ENCODE measurements around the gene USP4.
"Not testable (repeated sequence)": the region's sequence is repeated elsewhere in the genome, so short reads cannot be mapped to it uniquely, and the experiment has no call there.

USP4 gene

GRCh38 chr3:49349348-49350114, 9.7 kb upstream of the USP4 start:
- DNase-seq: no peak

DNA sequence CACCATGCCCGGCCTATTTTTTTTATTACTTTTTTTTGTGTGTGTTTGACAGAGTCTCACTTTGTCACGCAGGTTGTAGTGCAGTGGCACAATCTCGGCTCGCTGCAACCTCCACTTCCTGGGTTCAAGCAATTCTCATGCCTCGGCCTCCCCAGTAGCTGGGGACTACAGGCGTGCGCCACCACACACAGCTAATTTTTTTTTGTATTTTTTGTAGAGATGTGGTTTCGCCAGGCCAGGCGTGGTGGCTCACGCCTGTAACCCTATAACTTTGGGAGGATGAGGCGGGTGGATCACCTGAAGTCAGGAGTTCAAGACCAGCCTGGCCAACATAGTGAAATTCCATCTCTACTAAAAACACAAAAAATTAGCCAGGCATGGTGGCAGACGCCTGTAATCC, 8.5 kb upstream of the USP4 start:
- DNase-seq: not testable (repeated sequence)

DNA sequence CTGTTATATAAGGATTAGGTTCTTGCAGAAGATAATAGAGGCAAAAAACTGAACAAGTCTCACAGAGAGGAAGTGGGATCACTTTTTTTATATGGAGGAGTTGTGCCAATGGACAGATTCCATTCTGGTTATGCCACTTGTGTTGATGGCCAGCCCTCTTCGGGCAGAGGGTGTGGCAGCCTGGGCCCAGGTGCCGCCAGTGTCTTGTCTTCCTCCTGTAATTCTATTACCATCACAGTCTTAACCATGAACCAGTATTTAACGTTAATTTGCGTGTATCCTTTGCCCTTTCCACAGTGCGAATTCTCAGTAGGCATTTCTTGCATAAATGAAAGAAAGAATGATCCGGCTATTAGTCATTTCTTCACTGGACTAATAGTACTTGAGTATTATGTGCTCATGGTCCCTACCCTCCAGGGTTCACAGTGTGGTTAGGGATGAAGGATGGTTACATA, 7.0 kb upstream of the USP4 start:
- DNase-seq: peak; percentile 39

DNA sequence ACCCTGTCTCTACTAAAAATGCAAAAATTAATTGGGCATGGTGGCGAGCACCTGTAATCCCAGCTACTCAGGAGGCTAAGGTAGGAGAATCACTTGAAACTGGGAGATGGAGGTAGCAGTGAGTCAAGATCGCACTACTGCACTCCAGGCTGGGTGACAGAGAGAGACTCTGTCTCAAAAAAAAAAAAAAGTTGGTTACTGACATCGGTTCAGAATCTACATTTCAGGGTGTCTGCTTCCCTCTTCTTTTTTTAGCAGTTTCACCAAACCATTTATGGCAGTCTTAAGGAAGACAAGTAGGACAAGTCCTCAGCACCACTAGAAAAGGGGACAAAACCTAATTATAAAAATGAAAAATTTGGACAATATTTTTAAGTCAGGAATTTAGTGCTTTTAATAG, 3.3 kb upstream of the USP4 start:
- DNase-seq: no peak

DNA sequence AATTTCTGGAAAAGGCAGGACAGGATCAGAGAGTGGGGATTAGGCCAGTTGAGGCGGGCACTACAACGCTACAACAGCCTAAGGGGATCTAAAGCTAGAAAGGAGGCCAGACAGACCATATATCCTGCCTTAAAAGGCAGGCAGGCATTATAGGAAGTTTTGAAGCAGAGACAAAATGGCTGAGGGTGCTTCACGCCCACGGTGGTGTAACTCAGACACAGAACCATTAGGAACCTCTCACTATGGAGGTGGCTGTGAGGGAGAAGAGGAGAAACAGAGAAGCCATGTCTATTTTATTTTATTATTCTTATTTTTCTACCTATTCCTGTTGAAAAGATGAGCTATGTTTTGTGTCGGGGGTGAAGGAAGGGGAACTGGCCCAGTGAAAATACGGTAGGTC, 2.1 kb upstream of the USP4 start:
- no peak for DNase-seq

- DNase-seq: no peak
These were observed 292 bp downstream of the USP4 start for GRCh38 chr3:49339581-49339940.

GRCh38 chr3:49333916-49334633, 5.8 kb downstream of the USP4 start:
- no peak for DNase-seq

DNA sequence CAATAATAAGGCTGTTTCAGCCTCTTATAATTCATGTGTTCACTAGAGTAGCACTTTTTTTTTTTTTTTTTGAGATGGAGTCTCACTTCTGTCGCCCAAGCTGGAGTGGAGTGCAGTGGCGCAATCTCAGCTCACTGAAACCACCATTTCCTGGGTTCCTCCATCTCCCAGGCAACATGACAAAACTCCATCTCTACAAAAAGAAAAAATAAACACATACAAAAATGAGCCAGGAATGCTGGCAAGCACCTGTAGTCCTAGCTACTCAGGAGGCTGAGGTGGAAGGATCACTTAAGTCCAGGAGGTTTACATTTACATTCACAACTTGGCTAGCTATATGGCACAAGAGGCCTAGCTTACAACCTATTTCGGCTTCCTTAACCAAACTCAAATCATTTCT, 6.8 kb downstream of the USP4 start:
- DNase-seq: no peak

- no peak for DNase-seq
These were observed 10.7 kb downstream of the USP4 start for GRCh38 chr3:49329186-49329585.

- not testable (repeated sequence) for DNase-seq
These were observed 11.5 kb downstream of the USP4 start for GRCh38 chr3:49328350-49328749.

DNA sequence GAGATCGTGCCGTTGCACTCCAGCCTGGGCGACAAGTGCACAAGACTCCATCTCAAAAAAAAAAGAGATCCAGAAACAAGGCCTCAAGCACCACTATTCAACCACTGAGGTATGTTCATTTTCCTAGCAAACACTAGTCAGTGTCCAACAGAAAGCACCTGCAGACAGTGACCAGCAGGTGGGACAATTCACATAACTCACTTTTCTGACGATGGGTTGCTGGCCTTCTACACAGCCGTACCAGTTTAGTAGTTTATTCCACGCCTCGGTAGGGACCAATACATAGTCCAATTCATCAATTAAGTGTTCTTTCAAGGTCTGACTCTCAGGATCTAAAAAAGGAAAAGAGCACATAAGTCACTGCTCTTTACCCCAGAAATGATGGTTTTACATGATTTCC, 12.4 kb downstream of the USP4 start:
- no peak for DNase-seq

DNA sequence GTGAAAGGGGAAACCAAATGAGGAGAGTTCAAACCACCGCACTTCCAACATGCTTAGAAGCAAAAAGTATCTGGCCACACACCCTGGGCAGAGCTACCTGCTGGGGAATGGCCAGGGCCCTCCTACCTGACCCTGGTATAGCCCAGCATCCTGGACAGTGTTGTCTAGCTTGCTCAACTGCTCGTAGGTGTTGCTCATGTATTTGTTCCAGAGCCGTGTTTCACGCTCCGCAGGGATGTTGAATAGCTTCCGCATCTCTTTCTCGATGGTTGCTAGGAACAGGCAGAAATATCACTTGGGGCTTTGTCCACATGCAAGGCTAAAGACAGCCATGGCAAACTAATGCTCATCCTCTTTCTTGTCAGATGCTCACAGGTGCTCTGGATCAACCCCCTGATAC, 15.1 kb downstream of the USP4 start:
- no peak for DNase-seq

DNA sequence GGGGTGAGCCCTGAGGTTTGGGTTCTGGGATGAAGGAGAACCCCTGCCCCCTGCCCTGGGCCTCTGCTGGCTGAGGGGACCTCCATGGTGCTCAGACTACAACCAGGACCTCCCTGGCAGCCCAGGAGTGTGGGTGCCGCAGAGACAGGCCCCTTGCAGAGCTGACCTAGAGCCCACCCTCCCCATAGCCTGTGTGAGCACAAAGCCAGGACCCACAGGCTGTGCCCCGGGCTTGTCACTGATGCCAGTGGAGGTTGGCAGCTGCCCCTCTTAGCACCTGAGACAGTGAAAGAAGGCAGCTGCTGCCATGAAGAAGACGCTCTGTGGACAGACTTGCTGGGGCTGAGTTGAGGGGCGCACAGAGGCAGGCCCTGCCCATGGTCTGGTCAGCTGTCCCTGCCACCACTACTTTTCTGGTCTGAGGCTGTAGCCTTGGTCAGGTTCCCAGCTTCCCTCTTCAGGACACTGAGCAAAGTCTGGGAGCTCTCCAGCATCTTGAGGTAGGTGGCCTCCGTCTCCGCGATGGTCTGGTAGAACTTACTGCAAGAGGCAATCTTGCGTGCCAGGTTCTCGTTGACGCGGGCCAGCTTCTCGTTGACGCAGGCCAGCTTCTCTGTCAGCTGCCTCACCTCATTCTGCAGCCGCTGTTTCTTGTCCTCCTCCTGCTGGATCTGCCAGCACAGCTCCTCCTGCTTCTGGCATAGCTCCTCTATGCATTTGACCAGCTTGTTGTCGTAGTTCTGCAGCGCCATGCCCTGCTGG, 23.0 kb downstream of the USP4 start:
- no peak for DNase-seq

DNA sequence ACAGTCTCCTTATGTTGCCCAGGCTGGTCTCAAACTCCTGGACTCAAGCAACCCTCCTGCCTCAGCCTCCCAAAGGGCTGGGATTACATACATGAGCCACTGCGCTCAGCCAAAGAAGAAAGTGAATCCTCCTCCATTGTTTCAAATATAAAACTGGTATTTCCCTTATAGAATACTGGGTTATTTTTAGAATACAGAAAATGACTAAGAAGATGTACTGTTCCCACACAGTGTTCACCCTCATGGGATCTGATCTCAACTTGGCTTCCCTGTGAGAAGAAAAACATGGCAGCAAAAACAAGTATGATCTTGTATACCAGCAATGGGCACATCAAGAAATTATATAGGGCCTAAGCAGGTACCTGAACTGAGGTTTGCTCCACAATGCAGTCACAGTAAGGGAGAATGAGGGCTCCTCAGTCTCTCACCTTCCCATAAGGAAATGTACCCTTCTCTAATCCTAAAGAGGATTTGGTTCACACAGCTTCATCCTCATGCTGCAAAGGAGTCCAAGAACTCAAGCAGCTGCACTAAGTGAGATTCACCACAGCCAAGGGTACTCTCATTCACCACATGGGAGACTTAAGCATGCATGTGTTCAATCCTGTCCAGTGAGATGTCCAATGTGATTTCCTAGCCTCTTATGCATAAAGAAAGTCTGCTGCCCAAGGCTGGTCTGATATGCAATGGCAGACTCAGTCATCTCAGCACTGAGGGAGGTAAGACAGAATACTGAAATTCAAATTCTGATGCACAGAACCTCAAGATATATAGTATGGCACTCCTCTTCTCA, 25.8 kb downstream of the USP4 start:
- no peak for DNase-seq

GRCh38 chr3:49311283-49311682, 28.6 kb downstream of the USP4 start:
- DNase-seq: no peak

- DNase-seq: no peak
These were observed 29.2 kb downstream of the USP4 start for GRCh38 chr3:49310677-49311076.

- DNase-seq: no peak
These were observed 34.2 kb downstream of the USP4 start for GRCh38 chr3:49305608-49306007.

DNA sequence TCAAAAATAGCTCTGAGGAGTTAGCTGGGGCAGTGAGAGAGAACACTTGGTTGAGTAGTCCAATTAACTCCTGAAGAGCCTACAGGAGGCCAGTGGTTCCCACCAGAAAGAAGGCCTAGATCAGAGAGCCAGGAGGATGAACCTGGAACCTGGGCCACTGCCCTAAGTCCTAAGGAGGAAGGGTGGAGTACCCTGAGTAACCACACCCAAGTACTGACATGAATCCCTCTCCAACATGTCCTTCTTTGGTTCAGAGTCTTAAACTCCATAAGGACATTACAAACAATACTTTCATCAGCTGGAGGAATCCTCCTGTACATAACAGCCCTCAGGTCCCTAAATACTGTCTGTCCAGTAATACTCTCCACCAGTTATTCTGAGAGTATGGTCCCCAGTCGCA, 37.2 kb downstream of the USP4 start:
- DNase-seq: no peak

- DNase-seq: no peak
These were observed 39.3 kb downstream of the USP4 start for GRCh38 chr3:49300595-49300994.

DNA sequence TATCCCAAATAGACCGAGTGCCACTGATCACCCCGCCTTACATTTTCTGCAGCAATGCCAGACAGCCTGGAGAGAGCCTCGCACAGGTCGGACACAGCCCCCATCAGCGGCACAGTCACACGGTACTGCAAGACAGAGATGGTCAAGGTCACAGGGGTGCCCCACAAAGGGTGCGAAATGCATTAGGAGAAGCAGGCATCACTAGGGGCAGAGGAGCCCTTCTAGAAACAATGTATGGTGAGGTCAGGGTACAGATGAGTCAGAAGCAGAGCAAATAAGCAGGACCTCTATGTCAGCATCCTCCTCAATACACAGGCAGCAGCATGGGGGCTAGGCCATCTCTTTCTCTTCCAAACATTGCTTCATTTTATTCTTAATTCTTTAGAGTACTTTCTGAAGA, 41.3 kb downstream of the USP4 start:
- no peak for DNase-seq

- no peak for DNase-seq
These were observed 43.0 kb downstream of the USP4 start for GRCh38 chr3:49296781-49297411.

DNA sequence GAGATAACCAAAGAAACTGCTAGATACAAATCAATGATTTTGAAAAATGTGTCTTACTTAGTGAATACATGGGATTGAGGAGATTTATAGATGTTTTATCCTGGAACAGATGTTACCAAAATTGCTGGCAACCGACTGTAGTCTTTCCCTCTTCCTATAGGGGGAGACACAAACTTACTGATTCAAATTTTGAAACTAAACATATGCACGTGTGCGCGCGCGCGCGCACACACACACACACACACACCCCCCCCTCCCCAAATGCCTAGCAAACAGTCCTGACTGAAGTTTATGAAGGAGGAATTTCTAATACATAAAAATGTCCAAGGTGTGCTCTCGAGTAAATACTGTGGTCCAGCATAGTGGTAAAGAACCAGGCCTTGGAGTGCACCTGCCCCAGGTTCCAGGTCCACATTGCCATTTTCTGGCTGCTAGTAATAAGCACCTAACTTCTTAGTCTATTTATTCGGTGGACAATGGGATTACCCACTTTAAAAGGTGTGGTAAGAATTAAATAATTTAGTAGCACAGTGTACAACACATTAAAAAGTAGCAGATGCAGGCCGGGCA, 44.3 kb downstream of the USP4 start:
- no peak for DNase-seq
